Measurements from ENCODE around the gene CAPN5.

CAPN5 gene

DNA sequence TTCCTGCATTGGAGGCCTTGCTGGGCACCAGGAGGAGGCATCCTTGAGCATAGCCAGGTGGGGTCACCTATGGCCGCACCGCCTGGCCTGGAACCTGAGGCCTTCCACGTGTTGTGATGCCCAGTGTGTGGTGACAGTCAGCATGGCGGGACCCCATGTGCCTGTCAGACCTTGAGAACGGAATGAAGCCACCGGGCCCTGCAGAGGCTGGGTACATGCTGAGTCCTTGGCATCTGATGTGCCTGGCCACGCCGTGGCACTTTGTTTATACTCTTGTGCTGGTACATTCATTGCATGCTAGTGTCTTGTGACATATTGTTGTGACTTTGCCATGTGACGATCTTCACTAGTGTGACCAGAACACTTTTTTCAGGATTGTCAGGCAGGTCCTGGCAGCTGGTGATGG lies 52.8 kb downstream of the CAPN5 start:
- DNase-seq (ENCODE audit: low spot score), result no peak

DNA sequence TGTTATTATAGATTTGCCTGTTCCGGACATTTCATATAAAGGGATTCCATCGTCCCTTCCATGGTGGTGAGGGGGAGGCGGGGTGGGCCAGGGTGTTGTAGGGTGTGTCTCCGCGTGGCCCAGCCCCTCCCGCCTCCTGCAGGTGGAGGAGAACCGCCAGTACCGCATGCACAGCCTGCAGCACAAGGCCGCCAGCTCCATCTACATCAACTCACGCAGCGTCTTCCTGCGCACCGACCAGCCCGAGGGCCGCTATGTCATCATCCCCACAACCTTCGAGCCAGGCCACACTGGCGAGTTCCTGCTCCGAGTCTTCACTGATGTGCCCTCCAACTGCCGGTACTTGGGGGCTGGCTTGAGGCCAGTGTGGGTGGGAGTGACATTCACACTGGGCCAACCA lies 53.8 kb downstream of the CAPN5 start:
- DNase-seq (ENCODE audit: low spot score), result no peak

DNA sequence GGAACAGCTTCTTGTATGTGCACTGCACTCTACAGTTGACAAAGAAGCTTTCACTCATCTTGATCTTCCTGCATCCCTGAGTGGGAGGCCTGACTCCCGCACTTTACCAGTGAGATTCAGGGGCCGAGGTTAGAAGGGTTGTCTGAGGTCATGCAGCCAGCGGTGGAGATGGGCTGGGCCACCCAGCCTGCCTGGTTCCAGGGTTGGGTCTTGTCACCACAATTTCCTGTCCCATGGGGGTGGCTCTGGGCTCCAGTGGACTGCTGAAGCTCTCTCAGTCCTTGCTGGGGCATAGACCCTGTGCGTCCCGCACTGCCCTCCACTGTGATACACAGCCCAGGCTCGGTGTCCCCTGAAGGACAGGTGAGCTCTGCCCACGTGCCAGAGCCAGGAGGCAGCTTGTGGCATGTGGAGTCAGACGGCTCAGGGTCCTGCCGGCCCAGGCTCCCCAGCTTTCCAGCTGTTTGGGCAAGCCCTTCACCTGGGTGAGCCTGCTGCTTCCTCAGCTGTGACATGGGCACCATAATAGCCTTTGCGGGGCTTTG lies 54.4 kb downstream of the CAPN5 start:
- no peak for DNase-seq (ENCODE audit: low spot score)

DNA sequence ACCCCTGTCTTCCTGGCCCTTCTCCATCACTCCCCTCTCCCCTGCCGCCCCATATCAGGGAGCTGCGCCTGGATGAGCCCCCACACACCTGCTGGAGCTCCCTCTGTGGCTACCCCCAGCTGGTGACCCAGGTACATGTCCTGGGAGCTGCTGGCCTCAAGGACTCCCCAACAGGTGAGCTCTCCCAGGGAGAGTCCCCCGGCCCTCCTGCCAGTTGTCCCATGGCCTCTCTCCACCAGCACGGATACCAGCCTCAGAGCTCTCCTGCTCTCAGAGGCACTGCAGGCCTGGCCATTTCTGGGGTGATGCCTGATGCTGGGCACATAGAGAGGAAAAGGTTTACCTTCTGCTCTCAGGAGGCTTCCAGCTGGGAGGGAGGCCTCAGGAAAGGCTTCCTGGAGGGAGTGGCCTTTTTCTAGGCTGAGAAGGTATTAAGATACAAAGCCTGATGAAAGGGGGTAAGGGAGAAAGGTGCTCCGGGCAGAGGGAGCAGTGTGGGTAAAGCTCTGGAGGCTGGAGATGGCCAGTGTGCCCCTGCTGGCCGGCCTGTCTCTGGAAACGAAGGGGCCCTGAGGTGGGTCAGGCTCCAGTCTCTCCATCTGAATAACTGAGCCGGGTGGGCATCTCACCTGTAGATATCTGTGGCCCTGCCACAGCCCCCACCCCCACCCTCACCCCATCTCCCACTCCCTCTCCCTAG lies 55.3 kb downstream of the CAPN5 start:
- DNase-seq (ENCODE audit: low spot score), result no peak

DNA sequence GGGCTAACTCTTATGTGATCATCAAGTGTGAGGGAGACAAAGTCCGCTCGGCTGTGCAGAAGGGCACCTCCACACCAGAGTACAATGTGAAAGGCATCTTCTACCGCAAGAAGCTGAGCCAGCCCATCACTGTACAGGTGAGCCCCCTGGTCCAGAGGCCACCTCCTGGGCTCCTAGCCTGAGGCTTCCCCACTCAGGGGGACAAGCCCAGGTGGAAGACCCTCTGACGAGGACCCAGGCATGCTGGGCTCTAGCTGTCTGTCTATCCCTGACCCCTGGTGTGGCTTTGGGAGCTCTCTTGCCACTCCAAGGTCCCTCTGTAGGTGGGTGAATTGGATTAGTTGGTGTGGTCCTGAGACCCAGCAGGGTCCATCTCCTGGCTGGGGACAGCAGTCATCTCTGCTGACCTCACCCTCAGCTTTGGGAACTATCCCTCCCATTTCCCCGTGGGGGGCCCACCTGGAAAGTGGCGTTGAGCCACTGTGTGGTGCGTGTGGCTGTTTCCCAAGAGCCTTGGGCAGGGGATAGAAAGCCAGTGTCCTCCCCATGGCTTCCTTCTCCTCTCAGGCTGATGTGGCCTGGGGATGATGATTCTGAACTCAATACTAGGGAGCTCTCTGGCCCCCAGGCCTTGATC lies 55.9 kb downstream of the CAPN5 start:
- no peak for DNase-seq (ENCODE audit: low spot score)

DNA sequence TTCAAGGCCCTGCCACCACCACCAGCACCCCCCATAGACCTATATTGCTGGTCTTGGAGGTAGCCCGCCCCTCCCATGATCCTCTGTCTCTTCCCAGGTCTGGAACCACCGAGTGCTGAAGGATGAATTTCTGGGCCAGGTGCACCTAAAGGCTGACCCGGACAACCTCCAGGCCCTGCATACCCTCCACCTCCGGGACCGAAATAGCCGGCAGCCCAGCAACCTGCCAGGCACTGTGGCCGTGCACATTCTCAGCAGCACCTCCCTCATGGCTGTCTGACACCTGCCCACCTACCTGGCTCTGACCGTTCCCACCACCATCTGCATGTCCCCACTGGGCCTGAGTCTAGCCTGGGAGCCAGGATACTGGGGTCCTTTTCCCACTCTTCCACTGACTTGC lies 56.8 kb downstream of the CAPN5 start:
- DNase-seq (ENCODE audit: low spot score), result no peak

DNA sequence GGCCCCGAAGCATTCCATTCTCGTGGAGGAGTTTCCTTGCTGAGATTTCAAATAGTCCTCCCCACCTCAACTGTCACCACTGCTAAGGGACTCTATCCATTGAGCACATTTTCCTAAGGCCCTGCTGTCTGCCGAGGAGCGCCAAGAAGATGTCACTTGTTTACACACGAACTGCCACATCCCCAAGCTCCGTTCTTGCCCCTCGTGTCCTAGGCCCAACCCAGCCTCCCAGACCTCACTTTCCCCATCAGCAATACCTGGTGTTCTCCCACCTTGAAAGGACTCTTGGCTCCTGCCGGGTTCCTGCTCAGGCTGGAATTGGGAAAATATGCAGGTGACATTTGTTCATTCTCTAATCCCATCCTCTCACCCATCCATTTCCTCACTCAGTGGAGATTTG lies 57.3 kb downstream of the CAPN5 start:
- no peak for DNase-seq (ENCODE audit: low spot score)

DNA sequence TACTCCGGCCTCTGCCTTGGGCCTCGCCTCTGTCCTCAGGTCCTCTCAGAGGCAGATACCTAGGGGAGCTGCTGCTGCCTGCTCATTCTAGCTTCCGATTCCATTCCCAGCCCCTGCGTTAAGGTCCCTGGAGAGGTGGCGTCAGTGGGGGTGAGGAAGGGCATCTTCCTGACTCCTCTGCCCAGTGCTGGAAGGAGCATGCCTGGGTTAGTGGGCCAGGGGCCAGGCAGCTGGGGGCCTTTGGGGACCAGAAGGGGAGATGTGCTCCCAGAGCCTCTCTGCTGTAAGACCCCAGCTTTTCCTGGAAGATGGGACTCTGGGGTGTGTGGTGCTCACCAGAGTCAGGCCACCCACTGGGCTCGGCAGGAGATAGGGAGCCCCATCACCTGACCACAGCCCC lies 57.7 kb downstream of the CAPN5 start:
- no peak for DNase-seq (ENCODE audit: low spot score)

DNA sequence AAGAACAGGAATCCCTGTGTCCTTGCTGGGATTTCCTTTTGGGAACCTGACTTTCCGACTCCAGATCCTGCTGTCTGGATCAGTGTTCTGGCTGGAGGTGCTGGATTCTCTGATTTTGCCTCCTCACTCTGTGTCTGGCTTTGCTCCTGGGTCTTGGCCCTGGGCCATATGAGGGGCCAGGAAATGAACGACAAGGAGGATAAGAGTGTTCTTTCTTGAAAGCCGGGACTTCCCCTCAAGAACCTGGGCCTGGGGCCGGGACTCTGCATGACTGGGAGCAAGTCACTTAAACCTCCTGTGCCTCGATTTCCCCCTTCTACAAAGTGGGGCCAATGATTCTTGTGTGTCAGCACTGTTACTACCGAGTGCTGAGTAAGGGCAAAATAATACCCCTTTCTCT lies 58.4 kb downstream of the CAPN5 start:
- no peak for DNase-seq (ENCODE audit: low spot score)

DNA sequence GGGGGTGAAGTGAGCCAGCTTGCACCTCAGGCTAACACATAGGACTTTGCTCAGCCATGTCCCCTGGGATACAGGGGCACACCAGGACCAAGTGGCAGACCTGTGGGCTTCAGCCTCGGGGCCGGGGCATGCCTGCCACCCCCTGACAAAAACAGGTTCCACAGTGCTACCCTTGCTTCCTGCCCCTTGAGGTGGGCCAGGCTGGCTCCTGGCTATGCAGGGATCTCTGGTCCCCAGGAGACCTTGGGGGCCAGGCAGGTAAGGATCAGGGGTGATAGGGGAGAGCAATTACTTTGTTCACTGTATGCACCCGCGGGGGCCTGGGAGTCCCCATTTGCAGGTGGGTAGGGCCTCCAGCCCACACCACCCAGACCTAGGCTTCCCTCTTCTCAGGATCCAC lies 58.9 kb downstream of the CAPN5 start:
- no peak for DNase-seq (ENCODE audit: low spot score)

DNA sequence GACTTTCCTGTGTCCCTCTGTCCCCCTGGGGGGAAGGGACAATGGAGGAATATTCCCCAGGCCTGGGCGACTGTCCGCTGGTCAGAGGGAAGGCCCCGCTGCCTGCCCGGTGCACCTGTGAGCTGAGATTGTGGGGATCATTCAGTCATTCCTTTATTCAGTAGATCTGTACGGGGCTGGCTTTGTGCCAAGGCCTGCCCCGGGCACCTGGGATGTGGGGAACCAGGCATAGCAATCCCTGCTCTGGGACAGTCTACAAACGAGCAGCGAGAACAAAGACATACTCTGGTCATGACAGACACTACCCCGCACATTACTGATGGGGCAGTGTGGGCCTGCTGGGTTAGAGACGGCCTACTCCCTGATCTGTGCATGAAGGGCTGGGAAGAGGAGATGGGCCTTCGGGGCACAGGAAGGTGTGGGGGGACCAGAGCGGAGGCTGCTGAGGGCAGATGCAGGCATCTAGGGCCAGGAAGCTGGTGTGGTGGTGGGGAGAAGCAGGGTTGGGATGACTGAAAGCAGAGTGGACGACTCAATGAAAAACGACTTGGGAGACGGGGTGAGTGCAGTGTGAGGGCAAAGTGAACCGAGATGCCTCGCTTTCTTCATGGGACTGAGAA lies 59.5 kb downstream of the CAPN5 start:
- no peak for DNase-seq (ENCODE audit: low spot score)

DNA sequence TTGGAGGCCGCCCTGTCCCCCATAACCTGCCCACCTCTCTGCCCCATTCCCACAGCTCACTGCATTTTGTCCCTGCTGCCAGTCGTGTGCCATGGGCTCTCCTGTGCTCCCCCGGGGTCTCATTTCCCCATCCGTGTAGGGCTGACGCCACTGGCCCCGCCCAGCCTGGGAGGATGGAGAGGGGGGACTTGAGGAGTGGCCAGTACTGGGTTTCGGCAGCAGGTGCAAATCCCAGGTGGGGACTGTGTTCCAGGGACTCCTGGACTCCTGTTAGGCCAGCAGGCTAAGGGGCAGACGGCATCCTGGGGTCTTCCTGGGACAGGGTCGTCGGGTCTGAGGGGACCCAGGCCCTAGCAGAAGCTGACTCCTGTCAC lies 60.1 kb downstream of the CAPN5 start:
- DNase-seq (ENCODE audit: low spot score), result no peak

DNA sequence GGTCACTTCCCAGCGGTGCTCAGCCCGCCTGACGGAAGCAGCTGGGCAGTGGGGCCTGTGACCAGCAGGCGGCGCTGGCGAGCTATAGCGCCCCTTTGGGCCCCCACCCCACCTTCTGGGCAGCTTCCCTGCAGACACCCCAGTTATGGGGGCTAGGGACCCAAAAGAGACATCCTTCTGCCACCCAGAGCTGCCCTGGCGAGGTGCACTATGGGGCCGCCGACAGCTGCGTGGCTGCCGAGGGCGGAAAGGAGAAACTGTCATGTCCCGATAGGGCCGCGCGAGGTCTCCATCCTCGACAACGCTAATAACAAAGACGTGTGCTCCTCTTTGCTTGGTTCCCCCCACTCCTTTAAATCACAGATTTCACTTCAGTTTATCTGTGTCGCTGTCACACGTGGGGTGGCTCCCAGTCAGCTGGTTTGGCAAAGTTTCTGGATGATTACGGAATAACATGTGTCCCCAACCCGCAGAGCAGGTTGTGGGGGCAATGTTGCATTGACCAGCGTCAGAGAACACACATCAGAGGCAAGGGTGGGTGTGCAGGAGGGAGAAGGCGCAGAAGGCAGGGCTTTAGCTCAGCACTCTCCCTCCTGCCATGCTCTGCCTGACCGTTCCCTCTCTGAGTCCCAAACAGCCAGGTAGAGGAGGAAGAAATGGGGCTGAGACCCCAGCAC lies 60.6 kb downstream of the CAPN5 start:
- DNase-seq (ENCODE audit: low spot score), result no peak

DNA sequence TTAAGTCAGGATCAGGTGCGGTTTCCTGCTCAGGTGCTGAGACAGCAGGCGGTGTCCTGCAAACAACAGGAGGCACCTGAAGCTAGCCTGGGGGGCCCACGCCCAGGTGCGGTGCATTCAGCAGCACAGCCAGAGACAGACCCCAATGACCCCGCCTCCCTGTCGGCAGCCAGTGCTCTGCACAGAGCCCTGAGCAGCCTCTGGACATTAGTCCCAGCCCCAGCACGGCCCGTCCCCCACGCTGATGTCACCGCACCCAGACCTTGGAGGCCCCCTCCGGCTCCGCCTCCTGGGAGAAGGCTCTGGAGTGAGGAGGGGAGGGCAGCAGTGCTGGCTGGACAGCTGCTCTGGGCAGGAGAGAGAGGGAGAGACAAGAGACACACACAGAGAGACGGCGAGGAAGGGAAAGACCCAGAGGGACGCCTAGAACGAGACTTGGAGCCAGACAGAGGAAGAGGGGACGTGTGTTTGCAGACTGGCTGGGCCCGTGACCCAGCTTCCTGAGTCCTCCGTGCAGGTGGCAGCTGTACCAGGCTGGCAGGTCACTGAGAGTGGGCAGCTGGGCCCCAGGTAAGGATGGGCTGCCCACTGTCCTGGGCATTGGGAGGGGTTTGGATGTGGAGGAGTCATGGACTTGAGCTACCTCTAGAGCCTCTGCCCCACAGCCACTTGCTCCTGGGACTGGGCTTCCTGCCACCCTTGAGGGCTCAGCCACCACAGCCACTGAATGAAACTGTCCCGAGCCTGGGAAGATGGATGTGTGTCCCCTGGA lies 61.3 kb downstream of the CAPN5 start, which contains the start of gene MYO7A:
TSS of gene MYO7A (plus strand) at position 327 of the 772 bp plus-strand sequence. CDS start 2,389 bp downstream, outside the sequence.
- DNase-seq (ENCODE audit: low spot score), result no peak

DNA sequence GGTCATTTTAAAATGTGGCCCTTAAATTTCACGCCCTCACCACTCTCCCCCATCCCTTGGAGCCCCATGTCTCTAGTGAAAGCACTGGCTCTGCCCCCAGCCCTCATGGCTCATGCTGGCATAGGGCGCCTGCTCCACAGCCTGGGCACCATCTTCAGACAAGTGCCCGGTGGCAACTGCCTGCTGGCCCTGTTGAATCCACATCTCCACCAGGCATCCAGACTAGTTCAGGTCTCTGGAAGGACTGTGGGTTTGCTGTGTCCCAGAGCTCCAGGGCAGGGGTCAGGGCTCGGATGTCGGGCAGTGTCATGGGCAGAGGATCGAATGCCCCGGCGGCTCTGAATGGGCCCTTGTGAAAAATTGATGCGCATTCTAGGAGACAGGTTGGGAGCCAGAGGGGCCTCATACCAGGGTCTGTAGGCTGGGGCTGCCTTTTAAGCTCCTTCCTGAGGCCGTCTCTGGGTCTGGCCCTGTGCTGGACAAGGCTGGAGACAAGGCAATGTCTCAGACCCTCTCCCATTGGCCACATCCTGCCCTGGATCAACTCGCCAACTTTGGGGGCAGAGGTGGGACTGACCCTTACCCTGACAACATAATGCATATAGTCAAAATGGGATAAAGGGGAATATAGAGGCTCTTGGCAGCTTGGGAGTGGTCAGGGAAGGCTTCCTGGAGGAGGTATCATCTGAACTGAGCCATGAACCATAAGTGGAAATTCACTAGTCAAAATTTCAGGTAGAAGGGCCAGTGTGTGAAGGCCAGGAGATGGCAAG lies 62.5 kb downstream of the CAPN5 start:
- DNase-seq (ENCODE audit: low spot score), result no peak

DNA sequence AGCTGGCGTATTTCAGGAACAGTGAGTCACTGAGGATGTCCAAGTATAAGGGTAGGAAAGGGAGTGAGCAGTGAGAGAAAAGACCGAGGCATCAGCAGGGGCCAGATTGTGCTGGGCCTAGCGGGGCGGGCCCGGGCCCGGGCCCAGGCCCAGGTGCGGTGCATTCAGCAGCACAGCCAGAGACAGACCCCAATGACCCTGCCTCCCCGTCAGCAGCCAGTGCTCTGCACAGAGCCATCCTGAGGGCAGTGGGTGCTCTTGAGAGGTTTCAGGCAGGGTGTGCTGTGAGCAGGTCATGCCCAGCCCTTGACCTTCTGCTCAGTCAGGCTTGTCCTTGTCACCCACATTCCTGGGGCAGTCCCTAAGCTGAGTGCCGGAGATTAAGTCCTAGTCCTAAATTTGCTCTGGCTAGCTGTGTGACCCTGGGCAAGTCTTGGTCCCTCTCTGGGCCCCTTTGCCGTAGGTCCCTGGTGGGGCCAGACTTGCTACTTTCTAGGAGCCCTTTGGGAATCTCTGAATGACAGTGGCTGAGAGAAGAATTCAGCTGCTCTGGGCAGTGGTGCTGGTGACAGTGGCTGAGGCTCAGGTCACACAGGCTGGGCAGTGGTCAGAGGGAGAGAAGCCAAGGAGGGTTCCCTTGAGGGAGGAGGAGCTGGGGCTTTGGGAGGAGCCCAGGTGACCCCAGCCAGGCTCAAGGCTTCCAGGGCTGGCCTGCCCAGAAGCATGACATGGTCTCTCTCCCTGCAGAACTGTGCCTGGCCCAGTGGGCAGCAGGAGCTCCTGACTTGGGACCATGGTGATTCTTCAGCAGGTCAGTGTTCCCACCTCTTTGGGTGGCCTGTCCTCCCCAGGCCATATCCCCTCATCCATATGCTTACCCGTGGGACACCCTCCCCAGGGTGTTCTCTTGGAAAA lies 63.3 kb downstream of the CAPN5 start:
- DNase-seq (ENCODE audit: low spot score), result no peak

DNA sequence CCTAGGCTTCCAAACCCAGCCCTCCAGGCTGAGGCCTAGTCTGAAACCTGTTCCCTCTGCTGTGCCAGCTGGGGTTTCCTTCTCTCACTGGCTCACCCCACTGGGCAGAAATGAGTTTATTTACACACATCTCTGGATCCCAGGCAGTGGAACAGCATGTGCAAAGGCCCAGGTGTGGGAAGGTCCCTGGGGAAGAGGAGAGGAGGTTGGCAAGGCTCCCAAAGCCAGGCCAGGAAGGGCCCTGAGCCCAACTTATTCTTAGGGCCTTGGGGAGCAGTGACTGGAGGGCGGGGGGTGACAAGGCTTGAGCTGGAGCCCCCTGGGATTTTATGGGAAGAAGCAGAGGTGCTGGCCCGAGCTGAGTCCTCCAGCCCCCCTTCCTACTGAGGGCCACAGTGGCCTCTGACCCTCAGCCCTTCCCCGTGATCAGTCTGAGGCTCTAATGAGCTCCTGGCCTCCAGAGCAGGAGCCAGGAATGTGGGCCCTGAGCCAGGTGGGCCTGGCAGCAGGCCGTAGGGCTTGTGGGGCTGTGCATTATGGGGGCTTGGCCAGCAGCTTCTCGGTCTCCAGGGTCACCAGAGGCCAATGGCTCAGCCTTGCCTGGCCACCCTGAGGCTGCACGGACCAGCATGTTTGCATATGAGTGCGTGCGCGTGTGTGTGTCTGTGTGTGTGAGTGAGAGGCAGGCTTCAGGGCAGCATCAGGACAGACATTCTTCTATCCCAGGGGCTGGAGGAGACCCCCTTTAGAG lies 64.2 kb downstream of the CAPN5 start:
- no peak for DNase-seq (ENCODE audit: low spot score)

DNA sequence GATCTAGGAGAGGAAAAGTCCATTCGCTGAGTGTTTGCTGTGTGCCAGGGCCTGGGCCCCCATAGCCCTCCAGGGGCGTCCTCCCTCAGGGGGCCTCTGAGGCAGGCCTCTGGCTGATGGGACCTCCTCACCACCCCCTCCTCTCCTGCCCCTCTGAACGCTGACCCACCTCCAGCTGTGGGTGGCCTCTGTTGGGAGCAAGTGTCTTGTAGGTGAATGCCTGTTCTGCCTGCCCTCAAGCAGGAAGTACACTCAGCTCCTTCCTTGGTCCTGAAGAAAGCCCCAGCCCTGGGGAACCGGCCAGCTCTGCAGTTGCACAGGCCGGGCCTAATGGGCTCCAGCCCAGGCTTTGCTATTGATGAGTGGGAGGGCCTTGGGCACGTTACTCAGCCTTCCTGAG lies 64.8 kb downstream of the CAPN5 start:
- DNase-seq (ENCODE audit: low spot score), result no peak

DNA sequence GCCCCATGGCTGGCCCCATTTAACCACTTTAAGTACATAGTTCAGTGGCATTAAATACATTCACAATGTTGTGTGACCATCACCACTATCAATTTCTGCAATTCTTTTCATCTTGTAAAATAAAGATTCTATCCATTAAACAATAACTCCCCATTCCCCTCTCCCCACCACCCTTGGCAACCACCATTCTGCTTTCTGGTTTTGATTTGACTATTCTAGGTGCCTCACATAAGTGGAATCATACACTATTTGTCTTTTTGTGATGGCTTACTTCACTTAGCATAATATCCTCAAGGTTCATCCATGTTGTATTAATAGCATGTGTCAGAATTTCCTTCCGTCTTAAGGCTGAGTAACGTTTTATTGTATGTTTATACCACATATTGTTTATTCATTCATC lies 68.3 kb downstream of the CAPN5 start:
- DNase-seq (ENCODE audit: low spot score), result no peak
